ENCODE data around the gene ELMO1.

ELMO1 gene

DNA sequence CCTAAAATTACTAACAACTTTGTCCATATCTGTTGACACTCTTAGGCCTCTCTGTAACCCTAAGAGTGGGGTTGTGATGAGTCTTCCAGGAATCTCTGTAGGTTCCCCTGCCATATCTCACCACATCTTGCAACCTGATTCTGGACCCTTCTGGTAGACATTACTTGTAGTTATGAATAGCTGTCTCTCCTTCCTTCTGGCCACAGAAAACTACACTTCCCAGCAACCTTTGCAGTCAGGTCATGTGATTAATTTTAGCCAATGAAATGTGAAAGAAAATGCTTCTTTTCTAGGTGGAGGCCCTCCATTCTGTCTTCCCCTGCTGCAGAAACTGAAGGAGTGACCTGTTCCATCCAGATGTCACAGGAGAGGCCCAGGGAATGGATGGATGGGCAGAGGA is 576.8 kb downstream of the ELMO1 start:
- DNase-seq (ENCODE audit: low spot score): no peak

DNA sequence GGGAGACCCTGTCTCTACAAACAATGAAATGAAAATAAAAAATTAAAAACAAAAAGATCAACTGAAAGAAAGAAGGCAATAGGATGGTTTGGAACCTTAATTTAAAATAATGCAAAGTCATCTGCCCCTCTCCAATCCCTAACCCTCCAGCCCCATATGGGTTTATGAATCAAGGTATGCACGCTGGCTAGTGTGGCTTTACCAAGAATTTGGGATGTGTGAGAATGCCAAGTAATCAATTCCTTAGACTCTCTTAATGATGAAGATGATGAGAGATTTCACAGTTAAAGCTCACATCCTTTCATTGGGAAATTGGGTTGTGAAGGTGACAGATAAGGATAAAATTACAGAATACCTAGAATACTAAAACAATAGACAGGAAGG is 577.3 kb downstream of the ELMO1 start:
- no peak for DNase-seq (ENCODE audit: low spot score)

DNA sequence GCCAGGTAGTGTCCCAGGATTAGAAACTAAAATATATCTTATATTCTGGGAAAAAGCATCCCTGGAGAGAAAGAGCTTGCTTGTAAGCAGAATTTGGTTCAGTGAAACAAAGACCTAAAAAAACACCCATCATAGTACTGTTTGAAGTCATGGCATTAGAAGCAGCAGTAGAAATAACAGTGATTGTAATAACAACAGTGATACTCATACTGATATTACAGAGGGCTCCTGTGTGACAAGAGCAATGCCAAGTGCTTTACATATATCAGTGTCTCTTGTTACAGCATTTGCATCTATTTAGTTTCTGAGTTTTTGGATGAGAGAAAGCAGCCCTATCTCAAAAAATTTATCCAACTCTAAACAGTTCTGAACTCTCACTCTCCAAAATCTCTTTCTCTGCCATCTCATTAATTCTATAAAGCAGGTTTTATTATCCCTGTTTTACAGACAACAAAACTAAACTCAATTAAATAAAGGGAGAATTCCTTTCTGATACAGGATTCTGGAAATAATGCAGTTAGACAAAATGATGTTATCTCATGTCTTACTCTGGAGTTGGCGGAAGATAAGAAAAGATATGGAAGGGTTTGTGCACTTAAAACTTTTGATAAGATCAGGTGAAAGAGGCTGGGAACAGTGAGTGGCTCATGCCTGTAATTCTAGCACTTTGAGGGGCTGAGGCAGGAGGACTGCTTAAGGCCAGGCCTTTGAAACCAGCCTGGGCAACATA is 577.9 kb downstream of the ELMO1 start:
- no peak for DNase-seq (ENCODE audit: low spot score)

DNA sequence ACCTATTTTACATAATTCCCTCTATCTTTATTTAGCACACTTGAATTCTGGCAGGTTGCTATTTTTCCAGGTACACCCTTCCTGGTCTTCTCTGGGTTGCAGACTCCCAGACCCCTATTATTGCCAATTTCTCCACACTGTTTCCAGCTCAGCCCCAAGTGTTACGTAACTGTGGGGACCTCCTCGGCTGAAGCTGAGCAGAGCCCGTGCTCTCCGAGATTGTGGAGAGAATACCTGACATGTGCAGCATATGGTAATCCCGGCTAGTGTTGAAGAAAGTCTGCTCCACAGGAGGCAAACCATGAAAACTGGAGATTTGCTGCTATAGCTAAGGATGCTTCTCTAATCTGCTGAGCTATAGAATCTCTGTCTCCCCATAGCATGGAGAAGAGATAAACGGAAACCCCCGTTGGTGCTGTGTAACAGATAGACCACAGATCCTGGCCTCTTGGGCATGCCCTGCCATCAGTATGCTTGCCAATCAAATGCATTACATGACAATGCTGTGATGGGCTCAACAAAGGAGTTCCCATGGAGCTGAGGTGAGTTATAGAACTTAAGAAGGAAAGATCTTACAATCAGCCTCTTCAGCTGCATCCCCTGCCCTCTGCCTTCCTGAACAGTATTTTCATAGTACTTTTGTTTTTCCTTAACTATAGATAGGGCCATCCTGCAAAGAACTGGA is 579.8 kb downstream of the ELMO1 start:
- no peak for DNase-seq (ENCODE audit: low spot score)

DNA sequence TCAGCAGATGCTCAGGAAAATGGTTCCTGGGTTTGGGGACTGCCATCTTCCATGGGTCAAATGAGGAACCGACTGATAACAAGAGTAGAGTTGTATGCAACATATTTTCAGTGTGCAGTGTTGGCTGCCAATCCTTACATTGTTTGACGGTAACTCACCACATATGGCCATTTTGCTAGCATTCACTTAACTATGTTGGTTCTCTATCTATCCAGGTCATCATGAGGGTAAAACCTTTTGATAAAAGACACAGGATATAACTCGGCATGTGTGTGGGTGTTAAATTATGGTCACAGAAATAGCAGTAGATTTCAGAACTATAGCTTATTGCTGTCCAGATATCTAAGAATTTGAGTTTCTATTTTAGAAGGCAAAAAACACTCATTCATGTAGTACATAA is 583.6 kb downstream of the ELMO1 start:
- no peak for DNase-seq (ENCODE audit: low spot score)

DNA sequence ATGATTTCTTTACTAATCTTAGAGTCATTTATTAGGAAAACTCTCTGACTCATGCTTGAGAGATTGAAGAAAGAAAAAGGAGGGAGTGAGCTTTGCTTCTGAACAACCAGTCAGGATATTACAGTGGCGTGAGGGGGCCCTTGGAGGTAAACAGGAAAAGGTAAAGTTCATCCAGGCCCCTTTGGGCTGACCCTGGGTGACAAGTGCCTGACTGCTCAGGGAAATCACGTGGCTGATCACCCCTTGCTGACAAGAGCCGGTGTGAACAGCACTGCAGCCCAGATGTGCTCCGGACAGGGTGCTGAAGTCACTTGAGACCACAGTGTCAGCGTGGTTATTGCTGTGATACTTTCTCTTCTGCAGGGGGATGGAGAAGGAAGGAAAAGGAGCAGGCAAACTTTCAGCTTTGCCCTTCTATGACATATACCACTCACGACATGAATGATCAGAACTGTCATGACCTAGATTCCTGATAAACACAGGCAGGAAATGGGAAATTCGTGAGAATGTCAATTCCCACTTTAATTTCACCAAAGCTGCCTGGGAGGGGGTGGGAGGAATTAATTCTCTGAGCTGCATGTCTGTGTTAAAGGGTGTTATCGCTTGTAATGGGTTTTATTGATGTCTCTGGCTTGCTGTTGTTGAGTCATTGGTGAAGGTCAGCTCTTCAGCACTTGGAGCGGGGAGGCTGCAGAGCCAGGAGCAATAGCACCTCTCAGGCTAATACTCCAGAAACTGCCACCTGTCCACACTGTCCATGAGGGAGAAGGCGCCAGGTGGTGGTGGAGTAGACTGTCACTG is 584.6 kb downstream of the ELMO1 start:
- no peak for DNase-seq (ENCODE audit: low spot score)

DNA sequence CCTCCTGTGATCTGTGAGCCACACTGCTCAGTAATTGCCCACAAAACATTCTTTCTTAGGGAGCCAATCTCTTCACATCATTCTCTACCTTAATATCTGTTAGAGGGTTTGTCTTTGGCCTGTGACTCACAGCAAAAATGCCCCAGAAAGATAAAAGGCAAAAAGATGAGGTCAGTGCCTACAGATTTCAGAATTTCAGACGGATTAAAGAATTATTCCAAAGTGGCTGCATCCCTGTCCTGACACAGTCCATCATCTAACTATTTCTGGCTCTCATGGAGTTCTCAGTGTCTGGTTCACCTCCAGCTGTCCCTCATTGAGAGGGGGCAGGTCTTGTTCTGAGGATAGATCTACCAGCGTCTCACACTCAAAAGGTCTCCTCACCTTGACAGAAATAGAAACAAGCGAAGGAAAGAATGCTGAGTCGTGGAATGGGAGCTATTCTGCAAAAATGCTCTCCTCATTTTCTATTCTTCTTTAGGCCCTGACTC is 585.8 kb downstream of the ELMO1 start:
- peak; percentile 42 for DNase-seq (ENCODE audit: low spot score)

DNA sequence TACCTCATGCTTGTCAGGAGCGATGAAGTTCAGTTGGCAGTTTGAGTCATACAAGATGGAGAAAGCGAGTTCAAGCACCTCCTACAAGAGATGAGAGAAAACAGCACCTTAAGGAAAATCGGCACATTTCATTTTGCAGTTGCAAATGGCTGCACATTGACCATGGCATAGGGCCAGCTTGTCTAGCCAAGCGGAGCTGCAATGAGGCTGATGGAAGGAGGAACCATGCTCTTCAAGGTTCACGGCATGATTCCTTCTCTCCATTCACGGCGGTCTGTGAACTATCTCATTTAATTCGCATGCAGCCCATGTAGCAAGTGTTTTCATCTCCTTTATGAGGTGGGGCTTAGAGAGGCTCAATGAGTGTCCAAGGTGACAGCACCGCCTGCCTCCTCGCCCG is 587.0 kb downstream of the ELMO1 start:
- DNase-seq (ENCODE audit: low spot score): peak; percentile 26

DNA sequence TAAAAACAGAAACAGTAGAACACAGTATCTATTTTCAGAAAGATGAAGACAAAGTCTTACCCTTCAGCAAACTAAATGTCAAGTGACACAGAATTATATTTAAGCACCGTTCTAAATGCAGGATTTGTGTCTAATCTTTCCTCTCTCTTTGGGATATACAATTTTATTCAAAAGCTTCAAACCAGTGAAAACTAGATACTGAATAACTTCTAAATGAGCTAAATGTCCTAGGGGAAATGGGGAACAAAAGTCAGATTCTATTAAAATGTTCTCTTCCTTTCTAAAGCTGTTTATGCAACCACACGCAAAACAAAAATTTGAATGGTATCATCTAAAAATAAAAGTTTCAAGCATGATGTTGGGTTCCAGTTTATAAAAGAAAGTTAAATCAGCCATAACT is 588.0 kb downstream of the ELMO1 start:
- DNase-seq (ENCODE audit: low spot score): no peak

DNA sequence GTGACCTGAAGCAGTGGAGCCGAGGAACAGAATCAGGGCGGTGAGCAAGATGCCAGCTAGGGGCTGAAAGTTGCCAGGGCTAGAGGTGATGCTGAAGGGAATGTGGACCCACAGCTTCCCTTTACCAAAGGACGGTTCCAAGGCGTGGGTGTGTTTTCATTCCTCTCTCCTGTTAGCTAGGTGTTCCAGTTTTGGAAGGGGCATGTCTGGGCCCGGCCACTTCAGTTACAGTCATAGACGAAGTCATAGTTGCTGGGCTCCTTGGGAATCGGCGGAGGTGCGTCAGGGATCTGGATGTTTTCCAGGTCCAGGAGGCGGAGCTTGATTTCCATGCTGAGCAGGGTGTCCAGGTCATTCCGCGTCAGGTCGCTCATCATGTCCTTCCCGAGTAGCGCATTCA is 593.3 kb downstream of the ELMO1 start:
- DNase-seq (ENCODE audit: low spot score): no peak

DNA sequence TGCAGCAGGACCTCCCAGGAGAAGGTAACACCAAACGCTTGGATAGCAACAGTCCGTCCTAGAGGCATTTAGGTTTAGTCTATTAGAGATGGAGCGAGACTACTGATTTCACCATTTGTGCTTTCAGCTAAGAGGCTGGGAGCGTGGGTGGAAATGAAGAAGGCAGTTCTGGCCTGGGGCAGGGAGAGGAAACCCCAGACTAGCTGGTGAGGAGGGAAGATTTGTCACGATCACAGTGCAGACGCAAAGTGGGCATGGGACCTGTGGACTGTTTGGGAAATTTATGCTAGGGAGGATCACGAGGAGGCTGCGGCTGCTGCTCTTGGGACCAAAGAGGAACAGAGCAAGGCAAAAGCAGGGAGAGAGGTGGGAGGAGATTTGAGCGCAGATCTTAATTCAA is 594.0 kb downstream of the ELMO1 start:
- no peak for DNase-seq (ENCODE audit: low spot score)

DNA sequence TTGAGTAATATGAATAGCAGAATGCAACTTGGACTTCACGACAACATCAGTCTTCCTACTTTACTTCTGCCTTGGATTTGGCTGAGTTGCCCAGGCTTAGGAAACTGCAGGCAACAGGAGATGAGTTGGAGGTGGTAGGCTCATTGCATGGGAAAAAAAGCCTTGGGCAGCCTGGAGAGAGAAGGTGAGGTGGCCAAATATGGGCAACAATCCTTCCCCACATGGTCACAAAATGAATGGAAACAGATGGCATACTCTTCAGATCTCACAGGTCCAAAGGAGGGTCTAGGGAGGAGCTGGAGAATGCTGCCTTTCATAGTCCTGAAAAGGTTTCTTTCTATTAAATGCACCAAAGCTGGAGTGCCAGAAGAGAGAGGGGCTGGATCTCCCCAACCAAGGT is 595.7 kb downstream of the ELMO1 start:
- DNase-seq (ENCODE audit: low spot score): no peak

DNA sequence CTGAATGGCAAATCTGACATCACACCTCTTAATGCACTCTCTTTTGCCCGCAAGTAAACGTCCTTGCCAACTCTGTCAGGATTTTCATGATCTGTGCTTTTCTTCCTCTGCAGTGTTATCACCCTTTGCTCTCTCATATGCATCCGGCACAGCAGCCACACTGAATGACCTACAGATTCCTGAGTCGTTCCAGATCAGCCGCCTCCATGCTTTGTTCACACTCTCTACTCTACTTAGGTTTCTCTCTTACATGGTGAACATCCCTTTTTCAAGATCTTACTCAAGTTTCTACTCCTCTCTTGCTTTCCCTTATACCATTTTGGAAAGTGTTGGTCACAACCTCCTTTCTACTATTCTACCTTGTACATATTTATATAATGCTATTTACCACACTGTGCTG is 596.6 kb downstream of the ELMO1 start:
- peak; percentile 8 for DNase-seq (ENCODE audit: low spot score)

DNA sequence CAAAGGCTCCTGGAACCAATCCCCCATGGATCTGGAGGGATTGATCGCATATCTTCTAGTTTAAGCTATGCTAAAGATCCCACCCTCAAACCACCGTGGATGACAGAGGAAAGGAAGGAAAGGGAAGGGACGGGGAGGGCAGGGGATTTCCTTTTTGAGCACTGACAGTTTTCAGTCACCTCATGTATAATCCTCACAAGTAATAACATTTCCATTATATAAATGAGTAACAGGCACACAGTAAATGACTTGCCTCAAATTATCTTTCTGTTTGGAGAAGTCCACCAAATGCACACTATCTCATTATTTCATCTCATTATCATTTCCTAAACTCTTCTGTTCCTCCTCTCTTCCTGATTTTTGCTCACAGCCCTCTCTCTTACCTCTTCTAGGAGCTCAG is 597.3 kb downstream of the ELMO1 start:
- no peak for DNase-seq (ENCODE audit: low spot score)

DNA sequence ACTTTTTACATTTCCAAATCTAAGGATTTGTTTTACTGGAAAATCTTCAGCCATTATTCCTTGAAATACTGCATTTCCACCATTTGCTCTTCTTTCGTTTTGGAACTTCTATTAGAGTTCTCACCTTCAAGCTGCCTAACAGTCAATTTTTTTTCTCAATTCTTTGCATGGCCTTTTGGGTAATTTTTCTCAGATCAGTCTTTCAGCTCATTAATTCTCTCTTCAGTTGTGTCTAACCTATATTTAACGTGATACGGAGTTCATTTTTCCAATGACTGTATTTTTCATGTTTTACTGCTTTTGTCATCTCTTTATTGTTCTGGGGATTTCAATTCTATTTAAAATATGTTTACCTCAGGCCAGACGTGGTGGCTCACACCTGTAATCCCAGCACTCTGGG is 600.7 kb downstream of the ELMO1 start:
- DNase-seq (ENCODE audit: low spot score): no peak

DNA sequence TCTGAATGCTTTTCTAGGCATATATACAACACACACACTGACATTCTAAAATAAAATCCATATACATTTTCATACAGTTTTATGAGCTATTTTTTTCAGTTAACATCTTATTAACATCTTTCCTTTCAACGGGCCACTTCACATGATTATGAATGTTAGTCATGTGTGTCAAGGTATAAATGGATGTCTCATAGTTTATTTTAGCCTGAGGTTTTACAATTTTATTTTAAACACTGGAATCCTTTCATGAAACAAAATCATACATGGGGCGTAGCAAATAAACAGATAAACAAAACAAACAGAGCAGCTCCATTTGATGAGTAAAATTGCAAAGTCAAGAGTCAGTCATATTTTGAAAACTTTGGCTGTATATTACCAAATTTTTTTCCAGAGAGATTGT is 604.3 kb downstream of the ELMO1 start:
- DNase-seq (ENCODE audit: low spot score): no peak

DNA sequence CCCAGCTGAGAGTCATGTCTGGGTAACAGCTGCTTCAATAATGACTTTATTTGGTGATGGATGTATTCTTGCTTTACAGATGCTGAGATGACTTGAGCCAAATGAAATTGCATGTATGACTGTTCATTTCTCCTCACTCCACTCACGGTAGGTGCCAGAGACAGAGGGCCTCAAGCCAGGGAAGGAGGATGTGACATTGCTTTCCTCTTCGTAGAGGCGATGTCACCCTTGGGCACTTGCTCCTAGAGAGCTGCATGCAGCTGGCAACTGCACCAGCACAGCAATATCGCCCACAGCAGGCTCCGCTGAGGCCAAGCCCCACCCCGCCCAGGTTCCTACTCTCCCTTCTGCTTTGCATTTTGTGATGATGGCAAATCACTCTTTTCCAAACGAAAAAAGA is 607.8 kb downstream of the ELMO1 start:
- DNase-seq (ENCODE audit: low spot score): no peak

DNA sequence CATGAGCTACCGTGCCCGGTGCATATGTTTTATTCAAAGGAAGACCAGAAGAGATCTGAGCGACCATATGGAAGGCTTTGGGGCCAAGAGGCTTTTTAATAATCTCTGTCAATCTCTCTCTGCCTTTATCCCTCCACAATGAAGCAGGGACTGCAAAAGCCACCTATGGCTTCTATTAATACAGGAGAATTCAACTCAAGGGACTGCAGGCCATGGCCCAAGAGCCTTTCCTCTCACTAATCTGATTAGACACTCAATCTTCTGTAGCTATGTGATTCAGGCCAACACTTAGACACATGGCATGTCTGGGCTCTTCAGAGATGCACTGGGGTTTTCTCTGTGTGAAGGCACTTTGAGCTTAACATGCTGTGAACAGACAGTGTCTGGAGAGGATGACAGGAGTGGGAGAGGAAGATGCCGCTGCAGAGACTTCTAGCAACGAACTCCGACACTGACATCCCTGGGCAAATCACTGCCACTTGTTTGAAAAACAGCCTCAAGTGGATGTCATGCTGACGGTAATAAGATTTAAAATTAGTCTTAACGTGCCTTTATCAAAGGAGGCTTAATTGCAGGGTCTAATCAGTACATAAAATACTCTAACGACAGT is 609.9 kb downstream of the ELMO1 start:
- DNase-seq (ENCODE audit: low spot score): no peak

DNA sequence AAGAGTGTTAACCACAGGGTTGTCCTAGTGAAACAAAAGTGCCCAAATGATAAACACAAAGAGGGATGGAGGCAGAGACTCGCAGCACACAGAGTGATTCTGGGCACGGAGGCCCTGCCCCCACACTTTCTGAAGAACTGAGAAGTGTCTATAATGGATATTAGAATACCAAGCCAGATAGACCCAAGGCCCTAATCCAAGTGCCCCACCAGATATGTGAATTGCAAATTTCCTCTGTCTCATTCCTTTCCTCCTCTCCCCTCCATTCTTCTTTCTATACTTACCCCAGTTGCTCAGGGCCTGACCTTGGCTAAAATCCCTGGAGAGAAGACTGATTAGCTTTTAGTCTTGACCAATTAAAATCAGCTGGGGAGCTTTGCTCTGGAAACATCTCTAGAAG is 617.6 kb downstream of the ELMO1 start:
- no peak for DNase-seq (ENCODE audit: low spot score)

DNA sequence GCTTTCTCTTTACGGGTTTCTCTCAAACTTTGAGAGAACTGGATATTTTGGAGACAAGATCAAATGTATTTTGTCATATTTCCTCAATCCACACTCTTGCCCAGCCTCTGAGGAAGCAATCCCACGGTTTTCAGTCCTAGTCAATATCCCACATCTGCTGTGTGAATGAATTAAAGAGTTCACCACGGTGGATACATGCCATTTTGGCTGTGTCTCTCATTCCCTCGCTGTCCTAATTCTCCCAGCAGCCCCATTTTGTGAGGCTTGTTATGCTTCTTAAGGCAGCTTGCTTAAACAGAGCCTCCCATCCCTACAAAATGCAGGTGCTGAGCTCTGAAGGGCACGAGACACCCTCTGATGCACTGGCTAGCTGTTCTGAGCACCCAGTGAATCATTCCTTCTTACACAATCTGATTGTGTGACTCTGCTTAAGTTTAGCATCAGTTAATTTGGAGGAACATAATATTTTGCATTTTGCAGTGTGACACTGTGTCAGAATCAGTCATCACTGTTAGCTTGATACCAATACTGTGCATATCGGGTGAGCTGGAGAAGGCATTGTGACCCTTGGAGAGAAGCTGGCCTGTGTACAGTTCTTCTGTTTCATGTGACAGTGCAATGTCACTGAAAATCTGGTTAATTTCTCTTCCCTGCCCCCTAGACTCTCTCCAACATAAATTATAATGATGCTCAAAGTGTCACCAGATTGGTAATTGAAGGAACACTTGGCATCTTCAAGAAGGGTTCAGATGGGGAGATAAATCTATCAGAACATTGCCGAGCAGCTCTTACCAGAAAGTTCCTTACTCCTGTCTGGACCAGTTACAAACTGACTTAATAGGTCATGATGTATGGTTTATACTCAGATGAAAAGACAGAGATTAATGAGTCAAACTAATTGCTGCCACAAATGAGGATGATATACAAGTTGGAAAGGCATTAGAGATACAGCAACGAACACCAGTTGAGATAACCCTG is 620.6 kb downstream of the ELMO1 start:
- peak; percentile 24 for DNase-seq (ENCODE audit: low spot score)

DNA sequence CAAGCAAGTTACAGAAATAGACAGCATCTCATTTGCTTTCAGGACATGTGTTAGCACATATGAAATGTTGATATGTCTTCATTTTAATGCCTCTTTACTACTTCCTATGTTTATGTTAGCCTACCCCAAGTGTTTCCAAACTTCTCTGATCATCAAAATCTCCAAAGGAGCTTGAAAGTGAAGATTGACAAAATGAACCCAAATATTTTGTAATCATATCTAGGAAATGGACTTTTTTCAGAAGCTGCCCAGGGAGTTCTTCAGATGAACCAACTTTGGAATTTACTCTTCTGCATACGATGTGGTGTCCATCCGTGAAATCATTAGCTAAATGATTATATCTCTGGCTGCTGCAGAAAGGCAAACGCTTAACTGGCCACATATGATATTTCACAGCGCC is 623.2 kb downstream of the ELMO1 start:
- no peak for DNase-seq (ENCODE audit: low spot score)
